ENCODE results near the gene CTAGE4.
"Not testable (repeated sequence)": the region's sequence is repeated elsewhere in the genome, so short reads cannot be mapped to it uniquely, and the experiment has no call there.

CTAGE4 gene

GRCh38 chr7:144183166-144183565 is at the start of gene CTAGE4:
Gene CTAGE4, plus strand, starts transcription at chr7:144183466. Its CDS starts 38 bp downstream, at chr7:144183504.
- not testable (repeated sequence) for DNase-seq (ENCODE audit: low spot score)

GRCh38 chr7:144134116-144134515 is 49.1 kb upstream of the CTAGE4 start:
- no peak for DNase-seq (ENCODE audit: low spot score)

- no peak for DNase-seq (ENCODE audit: low spot score)
Measured at GRCh38 chr7:144137501-144137900, 45.8 kb upstream of the CTAGE4 start.

- DNase-seq (ENCODE audit: low spot score), result no peak
Measured at GRCh38 chr7:144142187-144142586, 41.1 kb upstream of the CTAGE4 start.

- DNase-seq (ENCODE audit: low spot score), result no peak
Measured at GRCh38 chr7:144144426-144144825, 38.8 kb upstream of the CTAGE4 start.

GRCh38 chr7:144148224-144148827 is 34.9 kb upstream of the CTAGE4 start:
- no peak for DNase-seq (ENCODE audit: low spot score)

GRCh38 chr7:144158861-144159260 is 24.4 kb upstream of the CTAGE4 start:
- no peak for DNase-seq (ENCODE audit: low spot score)

- DNase-seq (ENCODE audit: low spot score), result no peak
Measured at GRCh38 chr7:144164784-144165183, 18.5 kb upstream of the CTAGE4 start.

GRCh38 chr7:144171594-144172350 is 11.5 kb upstream of the CTAGE4 start:
- not testable (repeated sequence) for DNase-seq (ENCODE audit: low spot score)

GRCh38 chr7:144174613-144175012 is 8.7 kb upstream of the CTAGE4 start:
- DNase-seq (ENCODE audit: low spot score), result no peak

- DNase-seq (ENCODE audit: low spot score), result not testable (repeated sequence)
Measured at GRCh38 chr7:144178380-144179164, 4.7 kb upstream of the CTAGE4 start.

GRCh38 chr7:144179165-144179479 is 4.1 kb upstream of the CTAGE4 start:
- not testable (repeated sequence) for DNase-seq (ENCODE audit: low spot score)

- not testable (repeated sequence) for DNase-seq (ENCODE audit: low spot score)
Measured at GRCh38 chr7:144187848-144188247, 4.6 kb downstream of the CTAGE4 start.

GRCh38 chr7:144188578-144189171 is 5.4 kb downstream of the CTAGE4 start:
- not testable (repeated sequence) for DNase-seq (ENCODE audit: low spot score)

- not testable (repeated sequence) for DNase-seq (ENCODE audit: low spot score)
Measured at GRCh38 chr7:144193782-144194181, 10.5 kb downstream of the CTAGE4 start.

- not testable (repeated sequence) for DNase-seq (ENCODE audit: low spot score)
Measured at GRCh38 chr7:144194453-144194852, 11.2 kb downstream of the CTAGE4 start.

GRCh38 chr7:144195212-144195872 is 12.1 kb downstream of the CTAGE4 start, which contains the start of gene ARHGEF35:
Gene ARHGEF35, minus strand, starts transcription at chr7:144195833. Its CDS starts 7,450 bp downstream, at chr7:144188383.
- not testable (repeated sequence) for DNase-seq (ENCODE audit: low spot score)

GRCh38 chr7:144198934-144199333 is 15.7 kb downstream of the CTAGE4 start:
- not testable (repeated sequence) for DNase-seq (ENCODE audit: low spot score)

GRCh38 chr7:144201978-144202377 is 18.7 kb downstream of the CTAGE4 start:
- DNase-seq (ENCODE audit: low spot score), result not testable (repeated sequence)

GRCh38 chr7:144203086-144203485 is 19.8 kb downstream of the CTAGE4 start:
- DNase-seq (ENCODE audit: low spot score), result not testable (repeated sequence)

GRCh38 chr7:144205306-144205705 is 22.0 kb downstream of the CTAGE4 start:
- not testable (repeated sequence) for DNase-seq (ENCODE audit: low spot score)

- DNase-seq (ENCODE audit: low spot score), result not testable (repeated sequence)
Measured at GRCh38 chr7:144217200-144217599, 33.9 kb downstream of the CTAGE4 start.

Data from putamen (tissue), 1 donor.